Central memory CD4-positive, alpha-beta T cell (primary cell): ENCODE results near the gene REV3L.
"Not testable (repeated sequence)": the region's sequence is repeated elsewhere in the genome, so short reads cannot be mapped to it uniquely, and the experiment has no call there.

Source experiments
- DNase-seq: peaks from one replicate; pipeline ENCODE4 v3.0.0; 2022

The REV3L gene

DNA sequence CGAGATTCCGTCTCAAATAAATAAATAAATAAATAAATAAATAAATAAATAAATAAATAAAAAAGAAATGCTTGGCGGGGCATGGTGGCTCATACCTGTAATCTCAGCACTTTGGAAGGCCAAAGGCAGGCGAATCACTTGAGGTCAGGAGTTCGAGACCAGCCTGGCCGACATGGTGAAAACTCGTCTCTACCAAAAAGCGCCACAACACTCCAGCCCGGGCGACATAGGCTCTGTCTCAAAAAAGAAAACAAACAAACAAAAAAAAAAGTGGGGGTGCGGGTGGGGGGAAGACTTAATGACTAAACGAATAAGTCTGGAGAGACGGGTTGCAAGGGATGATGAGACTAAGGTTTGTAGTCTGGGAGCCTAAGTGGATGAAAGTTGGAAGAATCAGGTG is 225.0 kb downstream of the REV3L start:
- no peak for DNase-seq

DNA sequence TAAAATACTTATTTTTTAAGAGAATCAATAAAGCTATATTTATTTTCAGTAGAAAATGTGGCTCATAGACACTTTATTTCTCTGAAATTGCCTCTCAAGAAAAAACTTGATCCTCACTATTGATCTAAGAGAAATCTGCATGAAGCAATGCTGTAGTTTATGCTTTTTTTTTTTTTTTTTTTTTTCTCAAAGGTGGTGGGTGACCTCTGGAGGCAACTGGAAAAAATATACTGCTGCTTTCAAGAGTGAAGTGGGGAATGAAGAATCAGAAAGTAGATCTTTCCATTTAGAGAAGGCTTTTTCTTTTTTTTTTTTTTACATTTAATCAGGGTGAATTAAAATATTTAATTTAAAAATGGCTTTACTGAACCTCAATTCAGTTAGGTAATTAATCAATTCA is 226.4 kb downstream of the REV3L start:
- no peak for DNase-seq

DNA sequence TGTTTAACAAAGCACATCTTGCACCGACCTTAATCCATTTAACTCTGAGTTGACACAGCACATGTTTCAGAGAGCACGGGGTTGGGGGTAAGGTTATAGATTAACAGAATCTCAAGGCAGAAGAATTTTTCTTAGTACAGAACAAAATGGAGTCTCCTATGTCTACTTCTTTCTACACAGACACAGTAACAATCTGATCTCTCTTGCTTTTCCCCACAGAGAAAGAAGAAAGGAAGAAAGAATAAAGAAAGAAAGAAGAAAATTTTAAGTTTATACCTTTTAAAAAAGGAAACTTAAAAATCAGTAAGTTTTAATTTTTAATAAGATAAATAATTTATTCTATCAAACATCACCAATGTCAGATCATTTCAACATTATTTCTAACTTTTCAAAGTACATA is 227.2 kb downstream of the REV3L start:
- not testable (repeated sequence) for DNase-seq

DNA sequence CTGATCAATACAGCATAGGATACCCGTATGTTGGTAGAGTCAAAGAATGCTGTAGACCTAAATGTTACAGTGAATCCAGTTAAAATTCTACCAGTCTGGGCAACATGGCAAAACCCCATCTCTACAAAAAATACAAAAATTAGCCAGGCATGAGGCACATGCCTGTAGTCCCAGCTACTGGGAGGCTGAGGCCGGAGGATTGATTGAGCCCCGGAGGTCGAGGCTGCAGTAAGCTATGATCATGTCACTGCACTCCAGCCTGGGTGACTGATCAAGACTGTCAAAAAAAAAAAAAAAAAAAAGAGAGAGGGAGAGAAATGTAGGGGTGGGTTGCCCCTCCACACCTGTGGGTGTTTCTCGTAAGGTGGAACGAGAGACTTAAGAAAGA is 228.2 kb downstream of the REV3L start:
- no peak for DNase-seq

DNA sequence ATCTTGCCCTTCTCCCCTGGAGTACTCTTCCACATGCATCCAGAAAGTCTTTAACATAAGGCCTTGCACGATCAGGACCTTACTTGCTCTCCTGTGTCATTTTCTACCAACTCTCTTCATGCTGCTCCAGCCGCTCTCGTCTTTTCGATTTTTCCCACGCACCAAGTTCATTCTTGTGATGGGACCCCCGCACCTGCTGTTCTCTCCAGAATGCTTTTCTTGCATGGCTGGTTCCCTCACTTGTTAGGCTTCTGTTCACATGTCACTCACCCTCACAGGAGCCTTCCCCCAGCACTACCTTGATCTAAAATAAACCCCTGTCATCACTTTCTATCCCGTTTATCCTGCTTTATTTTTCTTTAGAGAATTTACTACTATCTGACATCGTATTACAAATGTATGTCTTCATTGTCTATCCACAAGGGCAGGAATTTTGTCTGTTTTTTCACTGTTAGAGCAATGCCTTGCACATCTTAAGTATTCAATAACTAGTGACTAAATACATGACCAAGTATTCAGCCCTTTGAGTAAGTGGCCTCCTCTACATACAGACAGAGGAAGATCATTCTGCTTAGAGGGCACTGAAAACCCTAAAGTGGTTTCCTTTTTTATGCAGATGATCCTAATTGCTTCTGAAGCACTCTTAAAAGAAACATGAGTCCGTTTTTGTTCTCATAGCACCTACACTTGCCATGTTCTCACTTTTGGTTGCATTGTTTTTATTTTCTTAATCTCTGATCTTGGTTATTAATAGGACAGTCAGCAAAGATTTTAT is 228.8 kb downstream of the REV3L start:
- DNase-seq, result no peak

DNA sequence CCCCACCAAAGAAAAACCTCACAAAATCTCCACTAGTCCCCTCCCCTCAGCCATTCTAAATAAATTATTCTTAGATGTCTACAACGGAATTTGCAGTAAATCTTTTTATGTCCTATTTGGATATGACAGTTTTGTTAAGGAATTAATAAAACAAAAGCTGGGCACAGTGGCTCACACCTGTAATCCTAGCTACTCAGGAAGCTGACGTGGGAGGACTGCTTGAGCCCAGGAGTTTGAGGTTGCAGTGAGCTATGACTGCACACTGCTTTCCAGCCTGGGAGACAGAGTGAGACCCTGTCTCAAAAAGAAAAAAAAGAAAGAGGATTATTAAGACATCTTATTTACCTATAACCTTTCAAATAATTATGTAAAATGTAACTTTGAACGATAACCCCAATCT is 230.3 kb downstream of the REV3L start:
- DNase-seq, result no peak

DNA sequence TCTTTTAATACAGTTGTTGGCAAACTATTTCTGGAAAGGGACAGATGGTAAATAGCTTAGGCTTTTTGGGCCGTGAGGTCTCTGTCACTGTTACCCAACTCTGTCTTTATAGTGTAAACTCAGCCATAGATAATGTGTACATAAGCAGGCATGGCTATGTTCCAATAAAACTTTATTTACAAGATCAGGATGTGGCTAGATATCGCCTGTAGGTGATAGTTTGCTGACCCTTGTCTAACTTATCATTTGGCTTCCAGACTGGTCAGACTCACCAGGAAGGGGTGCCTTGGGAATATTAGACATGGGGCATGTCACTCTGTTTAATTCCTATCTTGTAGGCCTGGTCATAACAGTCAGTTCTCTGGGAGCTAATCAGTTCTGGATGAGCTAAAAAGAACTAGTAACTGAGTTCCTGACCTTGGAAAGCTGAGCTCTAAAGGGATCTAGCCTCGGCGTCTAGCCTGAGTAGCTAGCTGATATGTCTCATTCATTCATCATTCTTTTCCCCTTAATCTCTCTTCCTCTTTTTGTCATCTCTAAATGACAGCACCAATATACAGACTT is 232.1 kb downstream of the REV3L start:
- no peak for DNase-seq
